Activated T-helper 1 cell treated with Interleukin-2 at 50 U/mL for 16 hours (primary cell): ENCODE measurements around the gene SUPT3H.

Experiments
- DNase-seq: peaks from one replicate; pipeline ENCODE4 v3.0.0-alpha.2; 2020; ENCODE audit warnings: low read depth

SUPT3H gene

DNA sequence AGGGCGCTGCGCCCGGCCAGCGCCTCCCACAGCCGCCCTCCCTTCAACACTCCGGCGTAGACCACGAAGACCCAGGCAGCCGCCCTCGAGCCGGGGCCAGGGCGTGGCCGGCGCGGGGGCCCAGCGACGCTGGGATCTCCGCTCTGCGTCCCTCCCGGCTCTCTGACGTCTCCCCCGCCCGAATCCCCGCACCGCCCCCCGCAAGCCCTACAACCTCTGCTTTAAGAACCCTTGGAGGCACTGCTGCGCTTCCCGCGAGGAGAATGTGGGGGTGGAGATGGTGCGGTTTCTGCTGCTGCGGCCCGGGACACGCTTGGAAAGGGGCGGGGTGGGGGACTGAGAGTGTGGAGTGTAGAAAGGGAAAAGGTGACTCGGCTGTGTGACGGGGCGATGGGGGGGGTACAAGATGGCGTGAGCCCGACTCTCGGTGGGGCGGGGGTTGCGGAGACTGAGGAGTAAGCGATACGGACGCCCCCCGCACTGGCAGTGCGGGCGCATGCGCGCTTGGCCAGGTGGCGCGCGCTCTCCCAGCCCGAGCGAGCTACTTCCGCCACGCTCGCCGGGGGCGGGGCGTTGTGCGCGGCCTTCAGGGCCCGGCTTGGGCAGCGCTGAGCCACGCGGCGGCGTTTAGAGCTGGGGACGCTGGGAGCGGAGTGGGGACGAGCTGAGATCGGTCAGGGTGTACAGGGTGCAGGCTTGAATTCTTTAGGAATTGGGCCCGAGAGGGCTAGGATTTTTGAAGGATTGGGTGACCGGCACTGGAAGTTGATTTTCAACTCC lies at the start of gene SUPT3H:
SUPT3H (minus strand) TSS at position 381 of the 780 bp plus-strand sequence.
- DNase-seq = peak; percentile 84

DNA sequence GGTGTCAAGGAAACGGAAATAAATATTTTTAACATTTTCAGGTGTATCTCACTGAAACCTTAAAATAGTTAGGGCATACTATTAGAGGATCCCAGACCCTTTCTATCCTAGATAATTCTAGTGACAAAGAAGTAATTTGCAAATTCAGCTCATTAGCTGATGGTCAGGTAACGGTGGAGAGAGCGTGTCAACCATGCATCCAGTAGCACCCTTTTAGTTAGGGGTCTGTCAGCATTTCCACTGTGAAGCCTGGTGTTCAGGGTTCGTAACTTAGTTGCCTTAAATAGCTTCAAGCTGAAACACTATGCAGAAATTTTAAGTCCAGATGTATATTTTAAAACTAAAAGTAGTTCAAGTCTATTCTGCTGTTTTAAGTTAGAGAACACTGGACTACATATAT lies 48.5 kb upstream of the SUPT3H start:
- DNase-seq = no peak

DNA sequence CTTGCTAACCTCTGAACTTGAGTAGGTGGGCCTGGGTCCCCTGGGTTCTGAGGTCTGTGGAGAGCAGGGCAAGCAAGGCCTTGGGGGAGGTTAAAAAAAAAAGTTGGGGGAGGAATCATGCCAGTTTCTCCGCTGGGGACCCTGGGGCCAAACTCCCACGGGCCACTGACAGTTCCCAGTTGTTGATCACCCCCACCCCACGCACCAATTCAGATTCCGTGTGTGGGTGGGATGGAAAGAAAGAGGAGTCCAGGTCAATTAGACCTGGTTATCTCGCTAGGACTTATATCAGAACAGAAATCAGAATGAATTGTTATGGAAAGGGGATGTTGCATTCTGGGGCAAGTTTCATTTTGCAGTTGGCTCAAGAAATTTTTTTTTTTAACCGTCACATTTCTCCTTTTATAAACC lies 46.7 kb upstream of the SUPT3H start:
- DNase-seq = no peak

DNA sequence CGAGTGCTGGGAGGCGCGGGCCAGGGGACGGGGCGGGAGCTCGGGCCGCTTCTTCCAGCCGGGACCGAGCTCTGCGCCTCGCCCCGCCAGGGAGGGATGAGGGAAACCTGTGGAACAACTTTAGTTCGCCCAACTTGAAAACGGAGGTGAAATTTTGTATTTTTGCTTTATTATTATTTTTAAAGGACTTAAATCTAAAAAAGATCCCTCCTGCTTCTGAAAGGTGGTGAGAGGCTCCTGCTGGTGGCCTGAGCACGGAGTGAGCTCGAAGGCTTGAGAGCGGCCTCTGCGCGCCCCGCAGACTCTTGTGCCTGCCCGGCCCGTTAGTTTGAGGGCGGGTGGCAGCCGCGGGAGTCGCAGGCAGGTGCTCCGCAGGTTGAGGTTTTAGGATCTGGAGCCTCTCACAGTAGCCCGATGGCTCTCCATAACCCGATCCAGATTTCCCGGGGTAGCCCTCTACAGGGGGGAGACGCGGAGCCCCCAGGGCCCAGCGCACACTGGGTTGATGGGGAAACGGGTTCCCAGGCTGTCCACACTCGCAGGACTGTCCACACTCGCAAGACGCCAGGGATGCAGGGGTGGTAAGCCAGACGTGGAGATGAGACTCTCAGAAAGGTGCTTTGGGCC lies 46.2 kb upstream of the SUPT3H start:
- DNase-seq = no peak

DNA sequence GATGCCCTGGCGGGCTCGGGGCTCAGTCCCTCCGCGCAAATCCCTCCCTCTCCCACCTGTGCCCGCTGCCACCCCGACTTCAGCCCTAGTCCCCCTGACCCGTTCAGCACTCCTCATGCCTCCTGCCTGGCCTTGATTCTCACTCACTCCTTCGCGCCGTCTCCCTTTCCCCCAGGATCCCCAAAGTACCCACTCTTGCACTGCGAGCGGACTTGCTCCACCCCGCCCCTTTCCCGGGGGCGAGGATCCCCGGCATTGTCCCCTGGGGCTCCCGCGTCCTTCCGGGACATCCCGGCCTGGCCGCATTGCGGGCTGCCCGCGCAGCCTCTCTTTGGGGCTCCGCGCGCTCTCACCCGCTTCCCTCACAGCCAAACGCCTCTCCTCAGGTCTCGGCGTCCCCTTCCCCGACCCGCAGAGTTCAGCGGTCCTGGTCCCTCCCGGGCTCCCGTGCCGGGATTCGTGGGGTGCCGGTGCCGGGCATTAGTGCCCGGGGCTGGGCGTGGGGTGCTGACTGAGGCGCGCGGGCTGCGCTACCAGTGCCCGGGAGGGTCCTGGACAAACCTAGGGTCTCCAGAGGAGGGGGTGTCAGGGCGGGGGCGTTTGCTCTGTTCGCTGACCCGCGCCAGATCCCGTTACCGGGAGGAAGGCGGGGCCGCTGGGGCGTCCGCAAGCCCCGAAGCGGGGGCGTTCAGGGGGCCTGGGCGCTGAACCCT lies 45.5 kb upstream of the SUPT3H start:
- DNase-seq = no peak

DNA sequence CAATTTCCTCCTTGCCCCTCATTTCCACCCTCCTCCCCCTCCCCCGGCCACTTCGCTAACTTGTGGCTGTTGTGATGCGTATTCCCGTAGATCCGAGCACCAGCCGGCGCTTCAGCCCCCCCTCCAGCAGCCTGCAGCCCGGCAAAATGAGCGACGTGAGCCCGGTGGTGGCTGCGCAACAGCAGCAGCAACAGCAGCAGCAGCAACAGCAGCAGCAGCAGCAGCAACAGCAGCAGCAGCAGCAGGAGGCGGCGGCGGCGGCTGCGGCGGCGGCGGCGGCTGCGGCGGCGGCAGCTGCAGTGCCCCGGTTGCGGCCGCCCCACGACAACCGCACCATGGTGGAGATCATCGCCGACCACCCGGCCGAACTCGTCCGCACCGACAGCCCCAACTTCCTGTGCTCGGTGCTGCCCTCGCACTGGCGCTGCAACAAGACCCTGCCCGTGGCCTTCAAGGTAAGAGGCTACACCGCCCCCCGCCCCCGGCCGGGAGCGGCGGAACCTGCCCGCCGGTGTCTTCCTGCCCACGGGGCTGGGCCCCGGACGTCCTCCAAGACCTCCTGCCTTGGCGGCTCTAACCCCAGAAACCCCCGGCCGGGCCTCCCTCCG lies 44.9 kb upstream of the SUPT3H start:
- peak; percentile 43 for DNase-seq

DNA sequence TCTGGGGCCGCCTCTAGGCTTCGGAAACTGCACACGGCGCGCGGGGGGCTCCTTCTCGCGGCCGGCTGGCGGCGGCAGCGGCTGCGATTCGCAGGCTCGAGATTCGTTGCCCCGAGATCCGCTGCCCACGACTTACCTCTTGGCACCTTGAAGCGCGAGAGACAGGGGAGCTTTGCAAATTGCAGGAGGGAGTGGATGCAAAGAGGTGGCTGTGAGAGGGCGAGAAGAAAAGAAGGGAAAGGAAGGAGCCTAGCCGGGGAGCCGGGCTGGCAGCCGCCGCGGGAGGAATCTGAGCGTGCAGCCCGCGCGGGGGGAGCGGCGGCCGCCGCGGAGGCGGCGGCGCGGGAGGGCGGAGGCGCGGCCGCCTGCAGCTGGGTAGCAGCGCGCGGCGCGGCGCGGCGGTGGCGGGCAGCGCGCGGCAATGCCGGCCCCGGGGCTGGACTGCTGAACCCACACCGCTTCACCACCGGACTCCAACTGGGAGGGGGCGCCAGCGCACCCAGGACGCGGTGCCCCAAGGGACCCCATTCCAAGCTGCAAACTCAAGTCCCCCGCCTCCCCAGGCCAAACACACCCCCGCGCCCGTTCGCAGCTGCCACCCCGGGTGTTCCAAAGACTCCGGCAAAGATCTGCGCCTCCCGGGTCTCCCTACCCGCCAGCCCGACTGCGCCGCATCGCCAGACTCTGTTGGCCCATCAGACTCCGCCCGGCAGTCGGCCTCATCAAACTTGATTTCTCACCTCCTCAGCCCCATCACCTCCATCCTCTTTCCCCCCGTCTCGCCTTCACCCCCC lies 44.2 kb upstream of the SUPT3H start:
- no peak for DNase-seq

DNA sequence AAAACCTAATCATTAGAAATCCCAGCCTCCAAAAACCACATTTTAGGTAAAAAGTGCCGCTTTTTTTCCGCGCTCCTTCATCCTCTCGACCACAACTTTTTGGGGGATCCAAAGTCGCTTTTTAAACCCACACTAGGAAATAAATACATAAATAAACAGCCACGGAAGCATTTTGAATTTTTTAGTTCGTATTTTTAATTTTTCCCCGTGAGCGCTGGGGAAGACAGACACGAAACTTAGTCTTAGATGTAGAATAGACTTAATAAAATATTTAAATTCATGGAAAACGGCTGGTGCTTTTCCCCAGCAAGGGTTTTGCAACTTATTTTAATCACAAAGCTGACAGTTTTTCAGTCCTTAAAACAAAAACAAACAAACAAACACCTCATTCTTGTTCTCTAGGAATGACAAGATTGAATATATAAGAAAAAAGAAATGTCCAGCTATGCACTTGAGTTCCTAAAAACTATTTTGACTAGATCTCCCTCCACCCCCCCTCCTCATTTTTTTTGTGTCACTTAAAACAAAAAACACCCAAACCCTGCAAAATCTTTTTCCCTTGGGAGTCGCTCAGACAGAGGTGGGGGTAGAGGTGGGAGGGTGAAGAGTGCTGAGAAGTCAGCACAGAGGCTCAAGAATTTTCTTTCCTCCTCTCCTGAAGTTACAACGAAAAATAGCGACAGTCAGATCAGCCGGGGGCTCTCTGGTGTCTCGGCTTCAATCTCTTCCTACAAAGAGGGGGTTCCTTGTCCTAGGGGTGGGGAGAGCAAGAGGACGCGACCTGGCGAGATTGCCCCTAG lies 43.4 kb upstream of the SUPT3H start:
- no peak for DNase-seq

DNA sequence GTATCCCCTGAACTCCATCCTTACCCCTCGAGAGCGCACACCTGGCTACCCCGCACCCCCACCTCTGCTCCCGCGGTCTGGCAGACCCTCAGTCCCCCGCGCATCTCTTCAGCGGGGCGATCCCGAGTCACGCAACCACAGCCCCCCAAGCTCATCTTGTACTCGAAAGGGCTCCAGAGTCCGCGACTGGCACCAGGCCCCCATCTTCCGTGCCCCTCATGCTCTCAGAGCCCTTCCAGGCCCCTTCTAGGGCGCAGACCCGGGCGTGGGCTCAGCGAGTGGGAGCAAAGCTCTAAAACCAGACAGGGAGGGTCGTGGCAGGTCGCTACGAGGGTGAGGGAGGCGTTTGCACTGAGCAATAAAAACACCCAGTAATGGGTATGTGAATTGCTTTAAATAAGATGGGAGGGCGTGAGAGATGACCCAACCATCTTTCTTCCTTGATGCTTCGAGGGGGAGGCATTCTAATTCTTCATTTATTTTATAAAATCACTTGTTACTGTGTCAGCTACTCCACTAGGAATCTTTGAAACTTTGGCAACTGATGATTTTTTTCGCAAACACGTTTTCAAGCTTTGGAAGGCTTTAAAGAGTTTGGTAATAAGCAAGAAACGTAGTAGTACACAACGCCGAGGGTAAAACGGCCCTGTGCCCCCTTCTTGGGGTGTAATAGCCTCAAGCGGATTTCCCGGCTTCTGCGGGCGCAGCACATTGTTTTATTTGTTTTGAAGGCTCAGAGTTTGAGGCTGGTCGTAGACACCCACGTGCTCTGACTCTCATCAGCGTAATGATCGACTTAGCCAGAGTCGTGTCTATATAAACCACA lies 42.6 kb upstream of the SUPT3H start:
- DNase-seq = no peak

DNA sequence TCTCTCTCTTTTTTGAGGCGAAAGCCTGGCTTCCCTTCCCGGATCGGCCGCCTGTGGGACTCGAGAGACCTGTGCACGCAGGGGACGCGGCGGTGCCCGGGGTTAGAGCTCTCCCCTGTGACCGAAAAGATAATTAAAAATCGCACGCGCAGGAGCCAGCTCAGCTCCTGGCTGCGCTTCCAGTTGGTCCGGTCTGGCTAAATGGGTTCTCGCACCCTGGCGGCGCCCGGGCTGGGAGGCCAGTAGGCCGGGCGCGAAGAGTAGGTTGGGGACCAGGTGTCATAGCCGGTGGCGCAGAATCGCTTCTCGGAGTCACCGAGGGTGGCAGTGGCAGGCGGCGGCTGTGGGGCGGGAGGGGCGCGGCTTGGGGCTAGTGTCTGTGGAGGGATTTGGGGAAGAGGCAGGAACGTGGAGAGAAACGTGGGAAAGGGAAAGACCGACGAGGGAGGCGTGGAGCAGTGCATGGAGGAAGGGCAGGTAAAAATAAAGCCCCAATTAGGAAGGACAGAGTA lies 41.9 kb upstream of the SUPT3H start:
- DNase-seq = no peak

DNA sequence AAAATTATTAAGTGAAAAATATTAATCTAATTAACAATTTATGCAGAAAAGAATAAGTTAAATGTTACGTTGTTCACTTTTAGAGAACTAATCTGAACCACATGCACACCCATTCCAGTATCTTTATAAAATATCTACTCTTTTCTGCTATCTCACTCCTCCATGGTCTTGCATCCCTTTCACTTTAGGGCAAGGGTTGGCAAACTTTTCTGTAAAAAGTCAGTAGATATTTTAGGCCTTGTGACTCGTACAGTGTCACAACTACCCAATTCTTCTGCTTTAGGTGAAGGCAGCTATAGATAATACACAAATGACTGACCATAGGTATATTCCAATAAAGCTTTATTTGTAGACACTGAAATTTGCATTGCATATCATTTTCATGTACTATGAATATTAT lies 39.7 kb upstream of the SUPT3H start:
- no peak for DNase-seq

DNA sequence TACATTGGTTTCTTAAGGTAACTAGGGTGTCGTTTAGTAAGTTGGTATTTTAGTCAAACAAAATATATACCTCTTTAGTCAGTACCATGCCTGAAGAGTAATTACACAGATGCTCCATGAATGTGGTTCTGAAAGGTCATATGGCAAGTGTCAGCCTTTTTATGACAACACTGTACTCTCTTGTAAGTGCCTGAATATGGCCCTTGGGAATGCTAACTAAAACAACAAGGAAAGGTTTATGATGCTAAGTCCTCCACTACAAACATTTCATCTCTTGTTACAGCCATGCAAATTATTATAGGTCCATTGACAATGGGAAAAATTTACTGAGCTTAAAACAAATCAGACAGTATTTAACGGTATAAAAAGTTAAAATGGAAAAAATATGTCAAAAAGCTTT lies 39.0 kb upstream of the SUPT3H start:
- no peak for DNase-seq

DNA sequence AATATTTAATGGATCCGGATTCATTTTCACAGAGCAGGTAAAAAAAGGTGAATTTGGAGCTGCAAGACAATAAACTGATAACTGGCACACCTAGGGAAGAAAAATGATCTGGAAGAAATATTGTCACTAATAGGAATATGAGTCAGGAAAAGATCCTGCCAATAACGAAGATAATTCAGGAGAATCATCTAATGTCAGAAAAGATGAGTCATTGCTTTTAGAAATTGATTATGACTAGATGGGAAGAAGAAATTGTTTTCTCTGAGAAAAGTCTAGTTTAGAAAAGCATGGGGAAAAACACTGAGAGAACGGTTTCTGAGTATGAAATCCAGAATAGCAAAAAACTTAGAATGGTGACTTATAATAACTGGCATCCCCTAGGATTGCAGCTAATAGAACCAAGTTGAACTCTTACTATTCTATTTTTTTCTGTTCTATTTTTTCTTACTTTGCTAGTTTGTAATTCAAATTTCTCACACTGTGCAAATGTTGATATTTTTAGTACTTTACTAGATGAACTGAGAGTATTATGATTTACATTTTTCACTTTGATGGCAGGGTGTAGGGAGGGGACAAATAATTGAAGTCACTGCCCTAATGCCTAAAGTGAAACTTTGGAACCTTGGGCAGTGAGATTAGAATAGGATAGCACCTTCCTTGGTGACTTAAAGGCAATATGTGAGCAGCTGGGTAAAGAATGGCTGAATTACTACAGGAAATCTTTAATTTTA lies 38.2 kb upstream of the SUPT3H start:
- DNase-seq = no peak

DNA sequence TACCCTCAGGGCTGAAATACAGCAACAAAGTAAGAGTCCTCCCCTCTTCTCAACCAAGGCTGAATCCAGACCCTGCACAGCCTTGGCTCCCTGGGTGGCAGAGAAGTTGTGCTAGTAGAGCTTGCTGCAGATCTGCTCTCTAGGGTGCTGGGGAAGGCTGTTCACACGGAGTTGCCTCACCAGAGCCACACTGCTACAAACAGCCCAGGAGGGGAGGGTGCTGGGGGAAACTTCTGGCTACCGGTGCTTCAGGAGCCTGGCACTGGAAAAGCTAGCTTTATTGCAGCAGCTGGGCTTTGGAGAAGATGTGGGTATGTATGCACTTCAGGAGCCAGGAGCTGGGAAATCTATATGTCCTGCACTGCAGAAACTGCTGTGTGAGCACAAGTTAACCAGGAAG lies 37.6 kb upstream of the SUPT3H start:
- no peak for DNase-seq

DNA sequence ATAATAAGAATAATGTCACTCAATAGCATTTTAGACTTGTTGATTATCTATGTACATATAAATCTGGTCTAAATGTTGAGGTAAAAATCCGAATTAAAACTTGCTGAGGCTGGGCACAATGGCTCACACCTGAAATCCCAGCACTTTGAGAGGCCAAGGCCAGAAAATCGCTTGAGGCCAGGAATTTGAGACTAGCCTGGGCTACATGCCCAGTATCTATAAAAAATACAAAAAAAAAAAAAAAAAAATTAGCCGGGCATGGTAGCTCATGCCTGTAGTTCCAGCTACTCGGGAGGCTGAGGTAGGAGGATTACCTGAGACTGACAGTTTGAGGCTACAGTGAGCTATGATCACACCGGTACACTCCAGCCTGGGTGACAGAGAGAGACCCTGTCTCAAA lies 34.2 kb upstream of the SUPT3H start:
- no peak for DNase-seq

DNA sequence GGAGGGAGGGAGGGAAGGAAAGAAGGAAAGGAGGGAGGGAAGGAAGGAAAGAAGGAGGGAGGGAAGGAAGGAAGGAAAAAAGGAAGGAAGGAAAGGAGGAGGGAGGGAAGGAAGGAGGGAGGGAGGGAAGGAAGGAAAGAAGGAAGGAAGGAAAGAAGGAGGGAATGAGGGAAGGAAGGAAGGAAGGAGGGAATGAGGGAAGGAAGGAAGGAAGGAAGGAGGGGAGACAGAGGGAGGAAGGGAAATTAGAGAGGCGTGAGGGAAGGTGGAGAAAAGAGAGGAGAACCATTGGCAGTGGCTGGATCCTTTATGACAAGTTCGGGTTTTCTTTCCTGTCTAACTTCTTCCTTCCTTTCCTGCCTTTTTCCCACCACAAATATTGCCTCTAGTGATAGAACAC lies 22.3 kb upstream of the SUPT3H start:
- no peak for DNase-seq

DNA sequence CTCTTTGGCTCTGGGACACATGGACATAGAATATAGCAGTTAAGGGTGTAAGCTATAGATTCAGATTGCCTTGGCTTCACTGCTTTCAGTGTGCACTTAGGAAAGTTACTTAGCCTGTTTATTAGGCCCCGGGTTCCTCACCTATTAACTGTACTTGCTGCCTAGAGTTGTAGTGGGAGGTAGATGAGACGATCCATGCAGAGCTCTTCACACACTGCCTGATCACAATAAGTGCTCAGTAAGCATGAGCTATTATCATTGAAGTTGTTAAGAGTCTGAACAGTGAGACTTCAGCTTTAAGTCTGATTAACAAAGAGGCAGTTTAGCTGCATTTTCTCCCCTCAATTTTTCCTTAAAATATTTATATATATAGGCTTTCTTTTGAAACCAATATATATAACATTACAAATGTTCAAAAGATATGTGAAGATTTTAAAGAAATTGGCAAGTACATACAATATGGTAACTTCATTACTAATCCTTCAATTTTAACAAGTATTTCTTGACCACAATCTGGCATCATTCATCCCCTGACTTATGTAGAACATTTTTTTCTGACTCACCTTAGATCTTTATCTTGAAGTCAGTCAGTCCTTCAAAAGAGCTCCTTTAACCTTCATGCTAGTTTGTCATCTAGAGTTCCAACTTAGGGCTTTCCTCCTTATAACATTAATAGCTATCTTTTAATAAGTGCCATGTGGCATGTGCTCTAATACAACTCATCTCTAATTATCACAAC lies 20.5 kb upstream of the SUPT3H start:
- DNase-seq = no peak

DNA sequence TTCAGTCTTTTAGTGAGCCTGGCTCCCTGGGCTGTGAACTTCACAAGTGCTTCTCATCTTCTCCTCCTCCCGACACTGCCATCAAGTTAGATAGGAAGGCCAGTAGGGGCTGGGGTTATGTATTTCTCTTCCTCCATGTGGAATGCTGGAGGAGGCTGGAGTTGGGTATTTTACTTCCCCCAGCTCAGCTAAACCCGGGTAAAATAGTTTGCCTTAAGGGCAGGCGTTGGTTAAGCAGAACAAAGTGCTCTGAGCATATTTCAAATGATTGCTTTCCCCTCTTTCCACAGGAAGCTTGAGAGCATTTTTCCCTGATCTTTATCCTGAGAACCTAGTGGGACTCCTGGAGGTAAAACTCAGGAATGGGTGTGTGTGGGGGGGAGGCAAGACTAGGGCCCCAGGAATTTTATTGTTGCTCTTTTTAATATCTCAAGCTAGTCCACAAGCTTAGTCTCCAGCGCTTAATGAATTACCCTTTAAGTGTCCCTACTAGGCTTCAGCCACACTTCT lies 16.9 kb upstream of the SUPT3H start:
- no peak for DNase-seq
